Stimulated activated CD4-positive, alpha-beta T cell treated with anti-CD3 and anti-CD28 coated beads, TNF-alpha, amount 100 ng/mL, for 48 hours (primary cell): ENCODE data around the gene PCDHA13.
"Not testable (repeated sequence)": the region's sequence is repeated elsewhere in the genome, so short reads cannot be mapped to it uniquely, and the experiment has no call there.

Experiments
- DNase-seq, 3 donors: peaks; one replicate each; pipeline ENCODE4 v3.0.0-alpha.2; 2020; ENCODE audit warnings: low read depth in 3 of 3

Gene PCDHA13

GRCh38 chr5:140868721-140869554, 13.0 kb upstream of the PCDHA13 start, which contains the start of gene PCDHA11:
Gene PCDHA11 (plus strand): TSS chr5:140868957. CDS start chr5:140869104, 147 bp downstream.
- DNase-seq, result no peak

- no peak for DNase-seq
Measured at GRCh38 chr5:140869555-140869886, 12.4 kb upstream of the PCDHA13 start.

- no peak for DNase-seq
Measured at GRCh38 chr5:140870221-140871201, 11.4 kb upstream of the PCDHA13 start.

- no peak for DNase-seq
Measured at GRCh38 chr5:140875085-140876065, 6.5 kb upstream of the PCDHA13 start, which contains the start of gene PCDHA12. Gene PCDHA12 (plus strand): TSS chr5:140875308. CDS start chr5:140875473, 165 bp downstream.

GRCh38 chr5:140876541-140877261, 5.2 kb upstream of the PCDHA13 start:
- DNase-seq, result not testable (repeated sequence)

- no peak for DNase-seq
Measured at GRCh38 chr5:140877262-140877581, 4.7 kb upstream of the PCDHA13 start.

- no peak for DNase-seq
Measured at GRCh38 chr5:140882591-140882899, 621 bp downstream of the PCDHA13 start.

GRCh38 chr5:140883373-140883772, 1.4 kb downstream of the PCDHA13 start:
- no peak for DNase-seq

GRCh38 chr5:140883927-140884697, 2.2 kb downstream of the PCDHA13 start:
- DNase-seq, result no peak

GRCh38 chr5:140916325-140916724, 34.4 kb downstream of the PCDHA13 start:
- no peak for DNase-seq

GRCh38 chr5:140923601-140924000, 41.7 kb downstream of the PCDHA13 start:
- DNase-seq, result no peak

- no peak for DNase-seq
Measured at GRCh38 chr5:140925806-140926442, 44.0 kb downstream of the PCDHA13 start, which contains the start of gene PCDHAC1. Gene PCDHAC1 (plus strand): TSS chr5:140926299. CDS start chr5:140926893, 594 bp downstream.

GRCh38 chr5:140926443-140927227, 44.7 kb downstream of the PCDHA13 start:
- DNase-seq, result peak in 2 of 3 donors; percentile 11 to 12

GRCh38 chr5:140927228-140927573, 45.3 kb downstream of the PCDHA13 start:
- DNase-seq, result no peak
